GM12865 (cell line): ENCODE measurements around the gene FOSB.

ENCODE experiments used
- DNase-seq: peaks from one replicate; pipeline ENCODE4 v3.0.0; 2010; ENCODE audit warnings: low read depth
- H3K4me3 ChIP-seq: 2 replicates; pipeline ENCODE4 v1.5.1; 2011; ENCODE audit warnings: mild to moderate bottlenecking, low read depth, low read length, control low read depth
- CTCF ChIP-seq: IDR thresholded peaks from 2 replicates; pipeline ENCODE4 v1.5.1; 2011; ENCODE audit warnings: low read length, control low read depth, low read depth, inconsistent platforms; ENCODE audit not compliant: insufficient read depth; ENCODE audit errors: missing control alignments

The FOSB gene

GRCh38 chr19:45483033-45483432, 15.2 kb downstream of the FOSB start:
- DNase-seq = no peak
- TF ChIP-seq CTCF = no peak
- H3K4me3 ChIP-seq = no peak overlapping the region

GRCh38 chr19:45484273-45484945, 16.6 kb downstream of the FOSB start:
- no peak overlapping the region for H3K4me3 ChIP-seq
- DNase-seq = no peak
- TF ChIP-seq CTCF = no peak

GRCh38 chr19:45485305-45486077, 17.7 kb downstream of the FOSB start:
- peak; percentile 98 for DNase-seq
- peak; percentile 94 for TF ChIP-seq CTCF
- peak overlapping the region; percentile 66 for H3K4me3 ChIP-seq

GRCh38 chr19:45488708-45489107, 20.9 kb downstream of the FOSB start:
- no peak overlapping the region for H3K4me3 ChIP-seq
- DNase-seq = no peak
- no peak for TF ChIP-seq CTCF

GRCh38 chr19:45489216-45489855, 21.5 kb downstream of the FOSB start:
- no peak overlapping the region for H3K4me3 ChIP-seq
- no peak for TF ChIP-seq CTCF
- DNase-seq = no peak

- TF ChIP-seq CTCF = no peak
- H3K4me3 ChIP-seq = peak overlapping the region; percentile 75
- DNase-seq = no peak
Measured at GRCh38 chr19:45492137-45492626, 24.4 kb downstream of the FOSB start.
